ENCODE measurements around the gene RNF175. TPM values are rescaled to one million over a fixed set of nuclear protein-coding genes. Genes with fewer than 3 reads are reported as not detected.

RNF175 gene
- total RNA-seq, 1 experiment from 2014 or later = not detected

GRCh38 chr4:153748378-153748777 is 11.4 kb downstream of the RNF175 start:
- ChIA-PET POLR2A (ENCODE audit: unreplicated experiment) (no interaction called here), CTCF (no interaction called here)
- H3K27ac ChIP-seq = no peak overlapping the region
- no peaks in the 10 kb centered on the region for H3K9me3 ChIP-seq (ENCODE audit: insufficient read depth, low read depth)
- BruUV-seq (replicated peaks) = no TSS peak
- H3K4me2 ChIP-seq = no peak overlapping the region
- no peak overlapping the region for H2AFZ ChIP-seq
- intact Hi-C loops (cut with micrococcal nuclease; ENCODE audit: unreplicated experiment) = no loop called here
- H4K20me1 ChIP-seq (ENCODE audit: insufficient read depth) = no peaks in the 10 kb centered on the region
- no peaks in the 10 kb centered on the region for H3F3A ChIP-seq (ENCODE audit: insufficient read depth, low read depth)
- no peaks in the 10 kb centered on the region for H3K79me2 ChIP-seq (ENCODE audit: low read depth)
- peak; percentile 30 to 35 for DNase-seq
- no peaks in the 10 kb centered on the region for H3K27me3 ChIP-seq (ENCODE audit: insufficient read depth, low read depth)
- no peaks in the 10 kb centered on the region for H3K4me1 ChIP-seq (replicated peaks; ENCODE audit: insufficient read depth)
- TF ChIP-seq EZH2 (IDR thresholded peaks at IDR 0.05; ENCODE audit: low read depth) (no peak), CTCF (conservative IDR thresholded peaks at IDR 0.05) (no peak)
- no peak overlapping the region for H3K4me3 ChIP-seq
- no peaks in the 10 kb centered on the region for H3K9me2 ChIP-seq (ENCODE audit: insufficient read depth)
- no peaks in the 10 kb centered on the region for H3K36me3 ChIP-seq (ENCODE audit: low read depth)

GRCh38 chr4:153747406-153747955 is 12.3 kb downstream of the RNF175 start:
- POLR2A ChIA-PET (ENCODE audit: unreplicated experiment) = no interaction called here
- Histone ChIP-seq H3F3A (ENCODE audit: insufficient read depth, low read depth) (no peaks in the 10 kb centered on the region), H3K79me2 (ENCODE audit: low read depth) (no peaks in the 10 kb centered on the region), H3K27ac (no peak overlapping the region), H3K36me3 (ENCODE audit: low read depth) (no peaks in the 10 kb centered on the region), H3K4me2 (no peak overlapping the region), H3K9me3 (ENCODE audit: insufficient read depth, low read depth) (no peaks in the 10 kb centered on the region), H3K4me1 (replicated peaks; ENCODE audit: insufficient read depth) (no peaks in the 10 kb centered on the region), H3K27me3 (ENCODE audit: insufficient read depth, low read depth) (no peaks in the 10 kb centered on the region), H3K4me3 (no peak overlapping the region), H3K9me2 (ENCODE audit: insufficient read depth) (no peaks in the 10 kb centered on the region), H4K20me1 (ENCODE audit: insufficient read depth) (no peaks in the 10 kb centered on the region), H2AFZ (no peak overlapping the region)
- BruUV-seq (replicated peaks) = no TSS peak
- intact Hi-C loops (cut with micrococcal nuclease; ENCODE audit: unreplicated experiment) = no loop called here
- CTCF ChIA-PET = no interaction called here
- TF ChIP-seq CTCF (conservative IDR thresholded peaks at IDR 0.05) = no peak
- no peak for TF ChIP-seq EZH2 (IDR thresholded peaks at IDR 0.05; ENCODE audit: low read depth)
- no peak for DNase-seq

GRCh38 chr4:153745651-153746050 is 14.2 kb downstream of the RNF175 start:
- ChIA-PET CTCF (interaction anchor here (0.7 kb wide), 1 partner anchor 64 kb away, joined by 4 read pairs; no protein-coding TSS in a partner anchor), POLR2A (ENCODE audit: unreplicated experiment) (no interaction called here)
- no peak for DNase-seq
- H3K4me2 ChIP-seq = no peak overlapping the region
- H3K4me3 ChIP-seq = no peak overlapping the region
- TF ChIP-seq EZH2 (IDR thresholded peaks at IDR 0.05; ENCODE audit: low read depth) (no peak), CTCF (conservative IDR thresholded peaks at IDR 0.05) (no peak)
- no peaks in the 10 kb centered on the region for H3K4me1 ChIP-seq (replicated peaks; ENCODE audit: insufficient read depth)
- no peaks in the 10 kb centered on the region for H3F3A ChIP-seq (ENCODE audit: insufficient read depth, low read depth)
- intact Hi-C loops (cut with micrococcal nuclease; ENCODE audit: unreplicated experiment) = no loop called here
- no peaks in the 10 kb centered on the region for H3K9me2 ChIP-seq (ENCODE audit: insufficient read depth)
- no TSS peak for BruUV-seq (replicated peaks)
- no peaks in the 10 kb centered on the region for H4K20me1 ChIP-seq (ENCODE audit: insufficient read depth)
- H3K79me2 ChIP-seq (ENCODE audit: low read depth) = no peaks in the 10 kb centered on the region
- no peaks in the 10 kb centered on the region for H3K36me3 ChIP-seq (ENCODE audit: low read depth)
- no peaks in the 10 kb centered on the region for H3K27me3 ChIP-seq (ENCODE audit: insufficient read depth, low read depth)
- H3K9me3 ChIP-seq (ENCODE audit: insufficient read depth, low read depth) = no peaks in the 10 kb centered on the region
- H2AFZ ChIP-seq = no peak overlapping the region
- H3K27ac ChIP-seq = no peak overlapping the region
